Erythroblast (primary cell): ENCODE results near the gene CRABP2.

Experiments
- DNase-seq, 2 experiments: peaks; one replicate each; lab custom pipeline; 2025; lab: John Stamatoyannopoulos, UW
- GATA1 ChIP-seq: IDR thresholded peaks from 2 replicates; pipeline ENCODE4 v1.6.1; 2011; ENCODE audit warnings: low read depth, mild to moderate bottlenecking, control low read depth, low read length, moderate library complexity
- POLR2A ChIP-seq: IDR thresholded peaks from 2 replicates; pipeline ENCODE4 v1.6.1; 2011; ENCODE audit warnings: mild to moderate bottlenecking, low read length

CRABP2 gene

DNA sequence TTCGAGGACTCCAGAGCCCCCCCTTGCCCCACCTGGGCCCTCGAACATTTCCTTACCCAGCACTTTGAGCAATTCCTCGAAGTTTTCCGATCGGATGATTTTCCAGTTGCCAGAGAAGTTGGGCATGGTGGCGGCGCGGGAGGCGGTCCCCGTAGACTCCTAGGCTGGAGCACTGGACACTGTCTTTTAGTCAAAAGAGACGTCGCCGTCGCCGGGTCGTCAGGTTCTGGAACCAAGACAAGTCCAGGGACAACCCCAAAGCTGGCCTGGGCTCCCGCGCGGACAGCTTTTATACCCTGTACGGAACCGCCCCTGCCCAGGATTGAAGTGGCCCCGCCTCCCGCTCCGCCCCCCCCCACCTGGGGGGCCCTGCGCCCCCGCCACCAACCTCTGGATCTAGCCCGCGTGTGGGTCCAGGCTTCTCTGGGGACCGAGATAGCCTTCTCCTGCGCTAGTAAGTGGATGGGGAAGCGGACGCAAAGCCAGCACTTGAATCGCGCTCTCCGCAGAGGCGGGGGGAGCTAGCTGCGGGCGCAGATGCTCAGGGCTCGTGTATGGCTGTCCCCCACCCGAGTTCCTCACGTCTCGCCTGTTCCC lies at the start of gene CRABP2:
CRABP2 (minus strand) TSS at position 263 of the 597 bp plus-strand sequence; CDS start at position 126, 137 bp downstream.
- peak in 1 of 2 experiments; percentile 39 for DNase-seq
- no peak for TF ChIP-seq GATA1
- TF ChIP-seq POLR2A, result no peak

DNA sequence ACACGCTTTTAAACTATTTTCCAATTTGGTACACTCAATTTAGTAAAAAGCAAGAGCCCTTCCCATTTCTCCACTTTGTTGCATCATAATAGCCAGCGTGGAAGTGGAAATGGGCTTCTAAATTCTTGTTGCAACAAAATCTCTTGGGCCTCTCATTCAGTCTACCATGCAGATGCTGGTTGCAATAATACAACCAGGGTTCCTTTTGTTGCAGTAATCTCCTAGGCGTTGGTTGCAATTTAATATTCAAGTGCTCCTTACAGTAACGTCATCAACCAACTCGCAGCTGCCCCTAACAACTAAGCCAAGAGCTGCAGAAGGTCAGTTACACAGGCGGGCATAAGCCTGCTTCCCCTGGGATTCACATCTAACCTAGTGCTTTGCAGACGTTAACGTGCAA lies 48.8 kb upstream of the CRABP2 start:
- DNase-seq, result no peak
- TF ChIP-seq GATA1 (no peak), POLR2A (no peak)

DNA sequence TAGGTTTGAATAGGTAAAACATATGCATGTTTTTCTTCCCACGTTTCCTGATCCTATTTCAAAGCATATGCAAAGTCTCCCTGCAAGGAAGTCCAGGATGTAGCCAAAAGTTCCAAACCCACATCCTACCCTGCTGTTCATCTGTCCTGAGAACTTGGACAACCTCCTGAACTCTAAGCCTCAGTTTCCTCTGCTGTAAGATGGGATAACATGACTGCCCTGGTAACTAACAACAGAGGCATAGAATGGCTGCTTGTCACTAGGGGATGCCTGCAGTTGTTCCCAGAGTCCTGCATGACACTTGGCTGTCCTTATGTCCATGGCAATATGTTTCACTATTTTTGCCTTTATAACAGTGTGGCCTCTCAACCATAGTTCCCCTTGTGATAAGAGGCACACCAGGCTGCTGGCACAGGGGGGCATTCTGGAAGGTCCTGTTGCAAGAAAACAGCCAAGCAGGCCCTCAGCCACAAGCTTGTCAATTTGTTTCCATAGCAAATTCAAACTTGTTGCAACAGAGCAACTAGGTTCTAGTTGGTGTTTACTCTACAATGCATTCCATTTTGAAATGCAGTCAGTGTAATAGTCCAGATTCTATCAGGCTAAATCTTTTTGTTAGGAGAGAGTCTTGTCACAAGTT lies 47.6 kb upstream of the CRABP2 start:
- TF ChIP-seq POLR2A (no peak), GATA1 (no peak)
- DNase-seq, result peak in 1 of 2 experiments; percentile 49

DNA sequence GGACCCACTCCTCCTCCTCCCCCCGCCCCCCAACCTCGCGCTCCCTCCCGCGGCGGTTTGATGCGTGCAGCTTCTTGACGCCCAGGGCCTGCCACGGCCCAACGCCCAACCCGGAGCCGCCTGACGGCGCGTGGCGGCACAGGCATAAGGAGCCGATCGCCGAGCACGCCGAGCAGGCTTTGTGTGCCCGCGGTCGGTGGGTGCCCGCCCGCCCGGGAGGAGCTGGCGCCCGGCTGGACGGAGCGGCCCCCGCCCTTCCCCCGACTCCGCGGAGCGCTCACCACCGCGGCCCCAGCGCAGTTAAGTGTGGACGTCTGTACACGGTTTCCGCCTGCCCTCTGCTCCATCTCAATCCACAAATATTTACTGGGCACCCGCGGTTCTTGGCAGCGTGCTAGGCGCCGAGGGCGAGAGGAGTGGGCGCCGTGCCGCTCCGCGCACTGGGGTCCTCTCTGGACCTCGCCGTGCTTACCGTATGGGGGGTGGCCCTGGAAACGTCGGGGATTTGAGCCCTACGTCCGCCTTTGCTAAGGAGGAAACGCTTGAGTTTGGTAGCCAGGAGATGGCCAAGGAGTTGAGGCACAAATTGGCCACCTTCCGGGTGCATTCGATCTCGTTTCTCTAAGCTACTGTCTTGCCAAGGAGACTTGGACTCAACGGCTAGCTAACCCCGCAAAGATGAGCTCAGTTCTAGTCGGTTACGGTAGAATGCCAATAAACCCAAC lies 46.5 kb upstream of the CRABP2 start:
- DNase-seq, result peak; percentile 97 to 98
- TF ChIP-seq GATA1 (no peak), POLR2A (peak; percentile 87)

DNA sequence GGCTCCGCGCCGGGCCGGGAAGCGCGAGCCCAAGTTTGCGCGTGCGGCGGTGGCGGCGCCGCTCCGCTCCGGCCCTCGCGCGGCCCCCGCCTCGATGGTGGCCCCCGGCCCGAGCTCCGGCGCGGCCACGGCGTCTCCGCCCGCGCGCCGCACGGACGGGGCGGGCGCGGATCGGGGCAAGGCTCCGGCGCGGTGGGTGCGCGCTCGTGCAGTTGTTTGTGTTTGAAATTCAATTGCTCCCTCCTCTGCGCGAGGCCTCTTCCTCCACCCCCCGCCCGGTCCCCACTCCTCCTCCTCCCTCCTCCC lies 46.0 kb upstream of the CRABP2 start, which contains the start of gene HDGF:
HDGF (minus strand) TSS at position 225 of the 306 bp plus-strand sequence. CDS start 246 bp downstream, outside the sequence.
- no peak for DNase-seq
- TF ChIP-seq POLR2A (no peak), GATA1 (no peak)

DNA sequence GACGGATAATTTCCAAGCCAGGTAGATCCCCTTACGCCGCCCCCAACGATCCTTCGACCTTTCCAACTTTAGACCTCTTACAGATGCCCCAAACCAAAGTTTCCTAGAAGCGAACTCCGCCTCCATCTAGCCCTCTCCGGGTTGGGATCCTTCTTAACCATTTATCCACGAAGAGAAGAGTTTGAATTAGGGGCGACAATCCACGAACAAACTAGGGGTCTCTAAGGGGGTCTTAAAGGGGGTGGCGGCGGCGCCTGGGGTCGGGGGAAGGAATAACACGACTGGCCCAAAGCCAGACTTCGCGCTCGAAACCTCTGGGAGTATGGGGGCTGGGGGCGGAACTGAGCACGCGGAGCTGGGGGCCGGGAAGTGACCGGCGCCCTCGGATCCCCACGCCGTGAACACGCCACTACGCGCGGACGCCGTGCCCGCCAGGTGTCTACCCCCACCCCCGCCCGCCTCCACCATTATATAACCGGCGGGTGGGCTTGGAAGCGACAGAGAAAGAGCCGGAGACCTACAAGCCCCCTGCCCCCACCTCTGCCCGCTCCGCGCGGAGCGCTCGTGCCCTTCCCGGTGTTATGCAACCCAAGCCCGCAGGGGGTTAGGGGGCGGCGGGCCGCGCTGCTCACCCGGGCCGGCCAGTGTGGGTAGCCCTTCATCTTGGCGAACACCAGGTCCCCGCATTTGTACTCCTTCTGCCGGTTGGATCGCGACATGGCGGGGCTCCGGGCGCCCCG lies 45.5 kb upstream of the CRABP2 start:
- TF ChIP-seq POLR2A (no peak), GATA1 (no peak)

DNA sequence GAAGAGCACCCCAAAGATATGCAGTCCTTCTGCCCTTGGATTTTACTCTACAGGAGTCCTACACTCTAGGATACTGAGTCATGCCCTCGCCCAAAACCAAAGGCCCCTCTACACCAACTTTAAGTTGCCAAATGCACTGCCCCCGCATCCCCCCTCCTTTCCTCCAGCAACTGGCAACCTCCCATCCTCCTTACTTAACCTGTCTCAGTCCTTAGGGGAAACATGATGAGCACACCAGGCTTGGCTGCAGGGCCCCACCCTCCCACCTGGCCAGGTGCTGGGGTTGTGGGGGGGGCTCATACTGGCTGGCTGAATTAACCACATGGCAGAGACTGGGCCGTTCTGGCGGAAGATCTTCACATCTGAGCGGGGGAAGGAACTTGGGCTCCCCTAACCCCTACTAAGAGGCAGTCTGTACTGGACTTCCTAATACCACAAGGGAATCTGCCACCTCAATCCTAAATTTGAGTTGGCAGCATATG lies 44.8 kb upstream of the CRABP2 start:
- TF ChIP-seq GATA1 (no peak), POLR2A (peak; percentile 47)
- peak; percentile 66 to 74 for DNase-seq

More for the DNA sequence above, 45.5 kb upstream of the CRABP2 start:
- DNase-seq, result peak; percentile 63 to 77

DNA sequence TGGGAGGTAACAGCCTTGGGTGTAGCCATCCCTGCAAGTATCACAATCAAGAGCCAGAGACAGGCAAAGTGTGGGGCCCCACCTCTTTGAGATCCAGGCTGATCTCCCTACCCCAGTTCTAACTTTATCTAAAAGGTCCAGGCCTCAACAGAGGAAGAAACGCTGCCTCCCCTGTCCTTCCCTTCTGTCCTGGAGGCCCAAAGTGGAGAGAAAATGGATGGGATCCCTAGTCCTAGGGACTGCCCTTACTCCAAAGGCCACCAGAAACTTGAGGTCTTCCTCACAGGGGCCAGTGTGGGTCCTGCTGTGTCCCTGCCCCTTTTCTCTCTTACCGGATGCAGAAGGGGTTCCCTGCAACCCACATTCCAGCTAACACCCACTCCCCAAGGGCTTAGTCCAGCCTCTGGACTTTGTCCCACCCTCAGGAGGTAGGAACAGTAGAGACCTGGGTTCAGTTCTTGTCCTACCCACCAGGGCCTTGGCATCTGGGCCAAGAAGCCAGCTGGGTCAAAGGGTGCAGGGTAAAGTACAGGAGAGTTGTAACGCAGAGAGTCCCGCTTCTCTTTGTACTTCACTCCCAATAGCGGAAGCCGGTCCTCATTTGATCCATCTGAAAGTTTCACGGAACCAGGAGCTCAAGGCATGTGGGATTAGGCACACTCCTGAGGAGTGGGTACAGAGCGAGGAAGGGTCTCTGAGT lies 44.2 kb upstream of the CRABP2 start:
- TF ChIP-seq GATA1, result no peak
- TF ChIP-seq POLR2A, result peak; percentile 71
- DNase-seq, result peak; percentile 78 to 88

DNA sequence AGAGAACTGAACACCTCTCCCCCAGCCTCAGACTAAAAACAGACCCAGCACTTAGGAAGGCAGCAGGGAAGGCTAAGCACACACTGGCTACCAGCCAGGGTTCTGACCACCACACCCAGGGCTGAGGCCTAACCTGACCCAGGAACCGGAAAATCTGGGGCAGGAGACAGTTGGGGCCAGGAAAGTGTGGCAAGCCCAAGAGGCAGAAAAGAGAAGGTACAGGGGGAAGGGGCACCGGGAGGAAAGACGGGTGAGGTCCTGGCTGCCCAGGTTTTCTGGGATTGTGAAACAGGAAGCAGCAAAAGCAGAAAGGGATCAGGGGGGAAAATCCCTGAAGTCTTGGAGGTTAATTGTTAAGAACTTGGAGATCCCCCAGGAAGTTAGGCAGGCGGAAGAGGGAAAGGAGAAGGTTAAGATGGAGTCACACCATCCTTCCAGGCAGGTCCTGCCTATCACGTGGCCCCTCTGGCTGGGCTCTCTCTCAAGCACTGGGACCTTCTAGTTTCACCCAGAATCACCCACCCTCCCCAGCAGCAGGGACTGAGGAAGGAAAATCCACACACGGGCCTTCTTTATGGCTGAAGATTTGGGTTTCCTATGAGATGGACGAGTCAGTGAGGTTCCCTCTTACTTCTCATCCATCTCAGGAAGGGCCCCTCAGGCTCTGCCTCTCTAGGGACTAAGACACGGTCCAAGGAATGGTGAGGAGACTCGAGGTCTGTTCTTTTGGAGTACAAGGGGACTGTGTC lies 43.5 kb upstream of the CRABP2 start:
- peak; percentile 71 to 74 for DNase-seq
- no peak for TF ChIP-seq POLR2A
- no peak for TF ChIP-seq GATA1

DNA sequence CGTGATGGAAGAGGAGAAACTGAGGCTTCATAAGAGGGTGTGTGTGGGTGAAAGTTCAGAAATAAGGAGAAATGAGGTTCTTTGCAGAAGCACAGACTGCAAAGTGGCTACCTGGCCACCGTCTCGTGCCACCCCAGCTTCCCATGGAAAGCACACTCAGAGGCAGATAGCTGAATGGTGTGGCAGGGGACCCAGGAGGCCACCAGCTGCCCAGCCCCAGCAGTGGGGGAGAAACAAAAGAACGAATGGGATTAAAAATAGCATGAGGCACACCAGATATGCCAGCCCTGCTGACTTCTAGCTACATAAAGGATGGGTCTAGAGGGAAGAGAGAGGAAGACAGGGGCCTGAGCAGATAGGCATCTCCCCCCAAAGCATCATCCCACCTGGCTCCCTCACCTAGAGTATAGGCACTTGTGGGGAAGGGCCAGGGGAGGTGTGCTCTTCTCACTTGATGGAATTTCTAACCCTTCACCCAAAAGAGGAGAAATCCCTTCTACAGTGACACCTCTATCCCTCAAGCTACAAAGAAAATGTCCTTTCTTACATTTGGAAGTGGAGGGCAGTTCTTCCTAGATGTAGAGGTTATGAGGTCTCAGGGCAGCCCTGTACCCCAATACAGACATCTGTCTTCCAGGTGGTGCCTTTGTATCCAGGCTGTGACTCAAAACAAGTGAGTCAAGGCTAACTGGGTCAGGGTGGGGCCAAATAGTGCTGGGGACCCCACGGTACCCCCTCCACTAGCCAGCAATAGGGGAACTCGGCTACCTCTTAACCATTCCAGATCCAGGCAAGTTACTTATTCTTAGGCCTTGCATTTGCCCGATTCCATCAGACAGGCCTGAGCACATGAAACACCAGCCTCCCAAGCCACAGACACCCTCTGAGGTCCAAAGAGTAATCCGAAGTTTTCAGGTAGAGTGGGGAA lies 42.6 kb upstream of the CRABP2 start:
- no peak for DNase-seq
- TF ChIP-seq POLR2A, result no peak
- no peak for TF ChIP-seq GATA1

DNA sequence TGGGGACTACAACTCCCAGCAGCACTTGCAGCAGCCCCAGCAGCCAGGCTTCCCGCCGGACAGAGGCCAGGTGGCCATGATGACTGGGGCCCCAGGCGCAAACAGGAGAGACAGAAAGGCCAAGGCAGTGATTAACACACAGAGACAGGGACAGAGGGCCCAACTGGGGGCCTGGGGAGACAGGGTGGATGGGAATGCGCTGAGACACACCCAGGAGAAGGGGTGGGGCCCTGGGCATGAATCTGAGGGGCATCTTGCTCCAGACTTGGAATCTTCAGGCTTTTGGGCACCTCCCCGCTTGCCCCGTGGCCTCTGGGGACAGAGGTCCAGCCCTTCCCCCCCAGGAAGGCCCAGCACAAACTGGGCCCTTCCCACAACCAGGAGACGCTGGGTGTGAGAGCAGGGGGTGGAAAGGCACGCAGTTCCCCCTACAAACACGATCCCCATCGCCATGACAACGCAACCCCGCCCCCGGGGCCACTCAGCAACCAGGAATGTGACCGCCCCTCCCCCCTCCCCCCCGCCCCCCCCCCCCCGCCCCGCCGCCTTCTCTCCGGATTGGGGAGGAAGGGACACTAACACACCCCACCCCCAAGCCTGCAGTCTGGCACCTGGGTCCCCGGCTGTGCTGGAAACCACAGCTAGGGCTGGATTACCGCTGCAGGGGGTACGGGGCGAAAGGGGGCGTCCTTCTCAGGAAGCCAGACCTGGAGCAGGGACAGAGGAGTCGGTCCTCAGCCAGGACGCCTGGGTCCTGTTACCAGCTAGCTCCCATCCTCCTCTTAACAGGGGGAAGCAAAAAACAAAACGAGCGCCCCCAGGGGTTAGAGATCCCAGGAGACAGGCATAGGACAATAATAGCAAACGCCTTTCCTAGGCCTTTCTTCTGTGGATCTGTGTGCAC lies 41.6 kb upstream of the CRABP2 start:
- TF ChIP-seq POLR2A, result no peak
- no peak for TF ChIP-seq GATA1
- peak; percentile 70 to 75 for DNase-seq
